Gastroesophageal sphincter (tissue), 4 donors: ENCODE measurements around the gene GPBAR1. TPM values are rescaled to one million over a fixed set of nuclear protein-coding genes. Genes with fewer than 3 reads are reported as not detected.

Experiments
- ATAC-seq: fragments of 150-250 bp; one replicate; pipeline ENCODE4 v1.9.1; 2016; ENCODE audit warnings: mild to moderate bottlenecking, moderate library complexity
- H3K27ac ChIP-seq, 4 donors: fragments of 200-600 bp; sonication (generic) in 3 of 4; 1 replicate in 3 of 4; 2 replicates in 1 of 4; pipeline ENCODE4 v1.5.1; 2016 to 2019
- H3K27me3 ChIP-seq: fragments of 200-600 bp; sonication (generic); one replicate; pipeline ENCODE4 v1.5.1; 2019
- H3K36me3 ChIP-seq, 2 donors: fragments of 200-600 bp; sonication (generic); one replicate each; pipeline ENCODE4 v1.5.1; 2019; ENCODE audit warnings: control low read depth in 1 of 2
- H3K4me1 ChIP-seq, 3 donors: fragments of 200-600 bp; sonication (generic); 1 replicate in 2 of 3; 2 replicates in 1 of 3; pipeline ENCODE4 v1.5.1; 2016 to 2019; ENCODE audit warnings: control low read depth in 2 of 3
- H3K4me3 ChIP-seq, 2 donors: fragments of 200-600 bp; sonication (generic); one replicate each; pipeline ENCODE4 v1.5.1; 2019; ENCODE audit warnings: mild to moderate bottlenecking in 1 of 2, moderate library complexity in 1 of 2
- H3K9me3 ChIP-seq, 3 donors: fragments of 200-600 bp; sonication (generic); one replicate each; pipeline ENCODE4 v1.5.1; 2017 to 2019; ENCODE audit warnings: control low read depth in 2 of 3
- EP300 ChIP-seq: sonication (generic); formaldehyde crosslinking; IDR thresholded peaks from one replicate; pipeline ENCODE4 v1.6.1; 2017; ENCODE audit warnings: antibody characterized with exemption, mild to moderate bottlenecking
- POLR2A ChIP-seq, 2 donors: fragments of 450-650 bp; IDR thresholded peaks; one replicate each; pipeline ENCODE4 v1.6.1; 2017; ENCODE audit warnings: antibody characterized with exemption in 2 of 2, mild to moderate bottlenecking in 2 of 2, moderate library complexity in 1 of 2
- POLR2AphosphoS5 ChIP-seq: sonication (generic); formaldehyde crosslinking; IDR thresholded peaks from one replicate; pipeline ENCODE4 v1.6.1; 2017; ENCODE audit warnings: antibody characterized with exemption
- WGBS, 2 donors: methylation state at CpG; one replicate each; pipeline ENCODE4 v1.1.5; 2018; ENCODE audit warnings: low coverage in 1 of 2; 5-methylcytosine and 5-hydroxymethylcytosine counted together
- total RNA-seq, 4 donors: library from RNA; depleted of rRNA; stranded (reverse); fragments of >200 nt; gene quantifications; one replicate each; pipeline ENCODE4 v1.1.0, GENCODE V29; 2016
- TF ChIP-seq, protein P1 (sequence below), 4 experiments: fragments of 200-600 bp in 2 of 4; fragments of 450-650 bp in 2 of 4; sonication (generic) in 1 of 4; IDR thresholded peaks; one replicate each; pipeline ENCODE4 v1.5.1; 2017 to 2019; ENCODE audit warnings: antibody characterized with exemption in 4 of 4, mild to moderate bottlenecking in 2 of 4, moderate library complexity in 2 of 4

Gene GPBAR1
- total RNA-seq, 4 donors from 2014 or later: 0.31 to 4.0 (median 1.4) TPM

DNA sequence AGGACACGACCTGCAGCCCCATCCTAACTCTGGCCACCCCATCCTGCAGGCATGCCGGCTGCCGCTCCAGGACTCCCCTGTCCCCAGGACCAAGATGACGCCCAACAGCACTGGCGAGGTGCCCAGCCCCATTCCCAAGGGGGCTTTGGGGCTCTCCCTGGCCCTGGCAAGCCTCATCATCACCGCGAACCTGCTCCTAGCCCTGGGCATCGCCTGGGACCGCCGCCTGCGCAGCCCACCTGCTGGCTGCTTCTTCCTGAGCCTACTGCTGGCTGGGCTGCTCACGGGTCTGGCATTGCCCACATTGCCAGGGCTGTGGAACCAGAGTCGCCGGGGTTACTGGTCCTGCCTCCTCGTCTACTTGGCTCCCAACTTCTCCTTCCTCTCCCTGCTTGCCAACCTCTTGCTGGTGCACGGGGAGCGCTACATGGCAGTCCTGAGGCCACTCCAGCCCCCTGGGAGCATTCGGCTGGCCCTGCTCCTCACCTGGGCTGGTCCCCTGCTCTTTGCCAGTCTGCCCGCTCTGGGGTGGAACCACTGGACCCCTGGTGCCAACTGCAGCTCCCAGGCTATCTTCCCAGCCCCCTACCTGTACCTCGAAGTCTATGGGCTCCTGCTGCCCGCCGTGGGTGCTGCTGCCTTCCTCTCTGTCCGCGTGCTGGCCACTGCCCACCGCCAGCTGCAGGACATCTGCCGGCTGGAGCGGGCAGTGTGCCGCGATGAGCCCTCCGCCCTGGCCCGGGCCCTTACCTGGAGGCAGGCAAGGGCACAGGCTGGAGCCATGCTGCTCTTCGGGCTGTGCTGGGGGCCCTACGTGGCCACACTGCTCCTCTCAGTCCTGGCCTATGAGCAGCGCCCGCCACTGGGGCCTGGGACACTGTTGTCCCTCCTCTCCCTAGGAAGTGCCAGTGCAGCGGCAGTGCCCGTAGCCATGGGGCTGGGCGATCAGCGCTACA is 2.1 kb downstream of the GPBAR1 start:
- WGBS, 2 donors: 69 to 87% methylated on average over 3 to 13 of the region's 39 CpGs
- no peak for ATAC-seq
- Histone ChIP-seq H3K36me3 (peaks cover 0 to 54% of the 10 kb centered on the region in 2 donors), H3K4me1 (peaks cover 0 to 74% (median 45%) of the 10 kb centered on the region in 3 donors), H3K27me3 (no peaks in the 10 kb centered on the region), H3K27ac (no peak overlapping the region), H3K4me3 (no peak overlapping the region), H3K9me3 (no peaks in the 10 kb centered on the region)
- TF ChIP-seq, protein P1, sequence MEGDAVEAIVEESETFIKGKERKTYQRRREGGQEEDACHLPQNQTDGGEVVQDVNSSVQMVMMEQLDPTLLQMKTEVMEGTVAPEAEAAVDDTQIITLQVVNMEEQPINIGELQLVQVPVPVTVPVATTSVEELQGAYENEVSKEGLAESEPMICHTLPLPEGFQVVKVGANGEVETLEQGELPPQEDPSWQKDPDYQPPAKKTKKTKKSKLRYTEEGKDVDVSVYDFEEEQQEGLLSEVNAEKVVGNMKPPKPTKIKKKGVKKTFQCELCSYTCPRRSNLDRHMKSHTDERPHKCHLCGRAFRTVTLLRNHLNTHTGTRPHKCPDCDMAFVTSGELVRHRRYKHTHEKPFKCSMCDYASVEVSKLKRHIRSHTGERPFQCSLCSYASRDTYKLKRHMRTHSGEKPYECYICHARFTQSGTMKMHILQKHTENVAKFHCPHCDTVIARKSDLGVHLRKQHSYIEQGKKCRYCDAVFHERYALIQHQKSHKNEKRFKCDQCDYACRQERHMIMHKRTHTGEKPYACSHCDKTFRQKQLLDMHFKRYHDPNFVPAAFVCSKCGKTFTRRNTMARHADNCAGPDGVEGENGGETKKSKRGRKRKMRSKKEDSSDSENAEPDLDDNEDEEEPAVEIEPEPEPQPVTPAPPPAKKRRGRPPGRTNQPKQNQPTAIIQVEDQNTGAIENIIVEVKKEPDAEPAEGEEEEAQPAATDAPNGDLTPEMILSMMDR (IDR thresholded peaks at IDR 0.05): no peak

DNA sequence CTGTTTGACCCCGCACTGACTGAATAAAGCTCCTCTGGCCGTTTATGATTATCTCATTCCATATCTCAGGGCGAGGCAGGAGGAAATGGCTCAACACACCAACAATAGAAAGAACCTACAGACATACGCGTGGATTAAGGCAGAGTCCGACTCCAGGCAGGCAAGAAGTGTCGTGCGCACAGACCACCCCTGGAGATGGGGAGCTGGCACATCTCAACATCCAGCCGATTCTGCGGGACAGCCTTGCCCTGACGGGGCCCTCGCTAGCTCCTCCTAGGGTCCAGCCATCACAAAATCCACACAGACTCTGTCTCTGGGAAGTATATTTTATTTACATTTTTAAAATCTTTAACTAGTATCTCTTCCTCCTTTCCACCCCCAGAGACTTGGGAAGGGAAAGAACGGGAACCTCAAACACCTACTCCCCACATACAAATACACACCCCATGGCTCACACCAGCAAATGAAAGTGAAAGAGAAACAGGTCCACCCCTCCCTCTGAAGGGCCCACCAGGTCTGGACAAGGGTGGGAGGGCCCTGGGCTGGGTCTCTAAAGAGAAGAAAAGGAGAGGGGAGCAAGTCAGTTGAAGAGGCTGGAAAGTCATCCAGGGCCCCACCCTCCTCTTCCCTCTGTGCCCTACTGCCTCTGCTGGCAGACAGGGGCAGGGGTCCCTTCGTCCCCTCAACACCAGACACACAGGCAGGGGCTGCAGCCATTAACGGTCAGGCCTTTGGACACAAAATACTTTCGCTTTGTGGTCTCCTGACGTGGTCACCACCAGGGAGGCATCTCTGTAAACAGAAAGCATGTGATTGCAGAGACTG is 3.2 kb downstream of the GPBAR1 start:
- peaks cover 0 to 76% (median 41%) of the 10 kb centered on the region in 3 donors for H3K4me1 ChIP-seq
- ATAC-seq: no peak
- no peaks in the 10 kb centered on the region for H3K27me3 ChIP-seq
- 66 to 93% methylated on average over 3 to 9 of the region's 17 CpGs for WGBS, 2 donors
- H3K36me3 ChIP-seq: peaks cover 0 to 54% of the 10 kb centered on the region in 2 donors
- H3K9me3 ChIP-seq: no peaks in the 10 kb centered on the region
- no peak overlapping the region for H3K27ac ChIP-seq
- H3K4me3 ChIP-seq: no peak overlapping the region
- TF ChIP-seq, protein P1 (IDR thresholded peaks at IDR 0.05): no peak
- TF ChIP-seq EP300: no peak
- no peak for TF ChIP-seq POLR2AphosphoS5
- no peak for TF ChIP-seq POLR2A (IDR thresholded peaks at IDR 0.05)

DNA sequence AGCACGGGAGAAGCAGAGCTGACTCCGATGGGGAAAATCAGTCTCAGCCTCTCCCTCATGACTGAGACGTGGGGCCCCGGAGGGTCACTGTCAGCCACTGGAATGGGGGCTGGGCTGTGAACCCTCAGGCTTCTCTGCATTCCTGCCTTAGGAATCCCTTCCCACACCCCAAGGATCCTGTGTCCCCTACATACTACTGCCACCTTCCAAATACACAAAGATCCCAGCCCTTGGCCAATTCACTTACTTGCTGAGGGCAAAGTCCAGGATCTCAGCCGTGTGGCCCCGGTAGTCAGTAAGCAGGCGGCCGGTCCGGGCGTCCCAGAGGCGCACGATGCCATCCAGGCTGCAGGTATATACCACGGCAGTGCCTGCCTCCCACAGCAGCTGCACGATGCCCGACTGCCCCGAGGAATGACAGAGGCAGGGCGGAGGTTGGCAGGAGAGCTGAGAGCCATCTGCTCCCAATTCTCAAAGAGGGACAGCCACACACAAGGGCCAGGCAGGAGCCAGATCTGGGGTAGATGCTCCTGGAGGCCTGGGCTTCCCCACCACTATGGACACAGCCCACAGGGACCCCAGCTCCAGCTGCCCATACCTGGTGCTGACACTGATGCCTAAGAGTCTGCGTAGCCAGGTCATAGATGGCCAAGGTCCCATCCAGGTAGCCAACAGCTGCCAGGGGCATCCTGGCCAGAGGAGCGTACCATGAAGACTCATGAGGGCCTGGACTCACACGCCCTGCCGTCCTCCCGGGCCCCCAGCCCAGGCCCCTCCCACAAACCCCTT is 4.2 kb downstream of the GPBAR1 start:
- no peak for TF ChIP-seq POLR2AphosphoS5
- no peak for TF ChIP-seq EP300
- TF ChIP-seq POLR2A (IDR thresholded peaks at IDR 0.05): no peak
- TF ChIP-seq, protein P1 (IDR thresholded peaks at IDR 0.05): no peak
- Histone ChIP-seq H3K4me1 (peaks cover 0 to 71% (median 34%) of the 10 kb centered on the region in 3 donors), H3K27me3 (no peaks in the 10 kb centered on the region), H3K4me3 (no peak overlapping the region), H3K36me3 (peaks cover 0 to 54% of the 10 kb centered on the region in 2 donors), H3K9me3 (no peaks in the 10 kb centered on the region), H3K27ac (no peak overlapping the region)
- no peak for ATAC-seq
- no CpG with 5 or more reads among the region's 22 CpGs for WGBS, 2 donors

DNA sequence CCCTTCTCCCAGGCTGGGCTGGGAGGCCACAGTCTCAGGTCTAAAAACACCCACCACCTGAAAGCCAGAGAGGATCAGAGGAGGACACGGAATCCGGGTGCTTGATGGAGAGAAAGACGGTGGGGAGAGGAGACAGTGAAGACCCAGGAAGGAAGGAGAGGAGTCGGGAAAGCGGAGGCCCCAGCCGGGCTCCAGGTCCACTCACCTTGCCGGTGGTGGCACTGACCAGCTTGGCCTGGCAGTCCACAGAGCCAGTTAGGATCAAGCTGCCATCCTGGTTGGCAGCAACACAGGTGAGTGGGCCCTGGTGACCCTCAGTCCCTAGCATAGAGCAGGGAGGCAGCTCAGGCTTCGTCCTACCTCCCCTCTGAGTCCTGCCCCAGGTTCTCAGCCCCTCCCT is 4.8 kb downstream of the GPBAR1 start:
- H3K4me1 ChIP-seq: peaks cover 0 to 66% (median 27%) of the 10 kb centered on the region in 3 donors
- TF ChIP-seq POLR2A (IDR thresholded peaks at IDR 0.05) (no peak), POLR2AphosphoS5 (no peak), EP300 (no peak)
- TF ChIP-seq, protein P1 (IDR thresholded peaks at IDR 0.05): no peak
- peaks cover 0 to 54% of the 10 kb centered on the region in 2 donors for H3K36me3 ChIP-seq
- no peak overlapping the region for H3K4me3 ChIP-seq
- no peak overlapping the region for H3K27ac ChIP-seq
- 68% methylated on average over 7 of the region's 8 CpGs; no CpG with 5 or more reads in 1 of the 2 donors for WGBS, 2 donors
- no peak for ATAC-seq
- H3K27me3 ChIP-seq: no peaks in the 10 kb centered on the region
- H3K9me3 ChIP-seq: no peaks in the 10 kb centered on the region
